GM12878 (cell line): ENCODE data around the gene TNNT3. TPM values are rescaled to one million over a fixed set of nuclear protein-coding genes. Genes with fewer than 3 reads are reported as not detected.

Source experiments
- ATAC-seq: fragments of 200-7000 bp; cut with Tn5 transposase; 3 replicates; pipeline ENCODE4 v1.9.1; 2020; ENCODE audit warnings: mild to moderate bottlenecking, moderate library complexity
- BruUV-seq: library from RNA; stranded (reverse); fragments of 400-500 nt; replicated peaks from 2 replicates; lab custom pipeline; 2021; lab: Mats Ljungman, UMichigan
- CTCF ChIA-PET: fragments of 300-600 bp; sonication (Branson Sonifier 250); formaldehyde crosslinking; extraction: SDS; loops from one replicate; lab custom pipeline; 2021; ENCODE audit warnings: inconsistent platforms; lab: Yijun Ruan, JAX
- POLR2A ChIA-PET: fragments of 350-600 bp; formaldehyde crosslinking; extraction: SDS; loops from one replicate; lab custom pipeline; 2021; ENCODE audit warnings: inconsistent platforms; lab: Charles Lee
- RAD21 ChIA-PET: fragments of 300-600 bp; sonication (Branson Sonifier 250); formaldehyde crosslinking; loops from one replicate; lab custom pipeline; 2023; ENCODE audit warnings: antibody characterized with exemption; ENCODE audit not compliant: unreplicated experiment; lab: Charles Lee
- SMC1A ChIA-PET: fragments of 300-600 bp; sonication (Branson Sonifier 250); formaldehyde crosslinking; loops from one replicate; lab custom pipeline; 2023; ENCODE audit not compliant: unreplicated experiment, uncharacterized antibody; lab: Charles Lee
- DNase-seq: peaks from one replicate; pipeline ENCODE4 v3.0.0-alpha.2; 2011; ENCODE audit warnings: low read depth, low spot score
- FAIRE-seq: peaks from 3 replicates; lab custom pipeline; 2011; peaks lifted over from hg19 to GRCh38; lab: Jason Lieb, UNC
- H2AFZ ChIP-seq: 2 replicates; pipeline ENCODE4 v1.6.0; 2011; ENCODE audit warnings: low read depth, low read length, control low read depth; ENCODE audit not compliant: control insufficient read depth
- H3K27ac ChIP-seq: 2 replicates; pipeline ENCODE4 v1.5.1; 2011; ENCODE audit warnings: control low read depth; ENCODE audit not compliant: control insufficient read depth, insufficient read depth
- H3K27me3 ChIP-seq, 2 experiments: replicated peaks in 1 of 2; 2 replicates each; pipeline versions ENCODE4 v1.6.0 to v1.6.1; 2011; ENCODE audit warnings: low read length in 1 of 2; ENCODE audit not compliant: control insufficient read depth in 2 of 2, insufficient read depth in 2 of 2
- H3K36me3 ChIP-seq, 2 experiments: 2 replicates each; pipeline ENCODE4 v1.5.1; 2011; ENCODE audit warnings: low read length in 1 of 2; ENCODE audit not compliant: control insufficient read depth in 2 of 2, insufficient read depth in 2 of 2
- H3K4me1 ChIP-seq: 2 replicates; pipeline ENCODE4 v1.6.1; 2011; ENCODE audit warnings: mild to moderate bottlenecking, low read length, moderate library complexity, mixed read lengths; ENCODE audit not compliant: control insufficient read depth, insufficient read depth
- H3K4me2 ChIP-seq: 2 replicates; pipeline ENCODE4 v1.6.0; 2011; ENCODE audit warnings: control low read depth; ENCODE audit not compliant: control insufficient read depth, insufficient read depth
- H3K4me3 ChIP-seq: fragments of 200-600 bp; sonication (generic); 2 replicates; pipeline ENCODE4 v1.5.1; 2016
- H3K79me2 ChIP-seq: 2 replicates; pipeline ENCODE4 v1.6.0; 2011; ENCODE audit warnings: low read length; ENCODE audit not compliant: control insufficient read depth, insufficient read depth
- H3K9ac ChIP-seq: 2 replicates; pipeline ENCODE4 v1.8.0; 2011; ENCODE audit warnings: low read length, control low read depth, mixed read lengths; ENCODE audit not compliant: control insufficient read depth, insufficient read depth
- H3K9me3 ChIP-seq: replicated peaks from 3 replicates; pipeline ENCODE4 v1.5.1; 2011; ENCODE audit warnings: mild to moderate bottlenecking, low read length; ENCODE audit not compliant: control insufficient read depth, insufficient read depth
- H4K20me1 ChIP-seq: 2 replicates; pipeline ENCODE4 v1.6.0; 2011; ENCODE audit not compliant: control insufficient read depth, insufficient read depth
- IKZF1 ChIP-seq: fragments of 450-650 bp; conservative IDR thresholded peaks from 2 replicates; pipeline ENCODE4 v1.6.1; 2017; ENCODE audit warnings: antibody characterized with exemption, mild to moderate bottlenecking
- SP1 ChIP-seq: IDR thresholded peaks from one replicate; pipeline ENCODE4 v1.6.1; 2011; ENCODE audit warnings: low read depth, low read length
- YY1 ChIP-seq: IDR thresholded peaks from 2 replicates; pipeline ENCODE4 v1.6.1; 2011; ENCODE audit warnings: low read depth, mild to moderate bottlenecking, low read length
- ZBTB4 ChIP-seq: fragments of 450-650 bp; formaldehyde crosslinking; IDR thresholded peaks from 2 replicates; pipeline ENCODE4 v1.4.0; 2022; ENCODE audit warnings: mild to moderate bottlenecking, moderate library complexity
- WGBS: methylation state at CpG from one replicate; pipeline ENCODE4 v1.1.6; 2016; ENCODE audit warnings: low lambda C conversion rate; ENCODE audit not compliant: insufficient replicate concordance, insufficient coverage; ENCODE audit errors: missing lambda C conversion rate; 5-methylcytosine and 5-hydroxymethylcytosine counted together
- in situ Hi-C: fragments of 300-500 bp; cut with MboI; formaldehyde crosslinking; loops from 9 replicates; pipeline ENCODE4 v1.14.3; 2018; ENCODE audit warnings: mixed read lengths
- intact Hi-C: fragments of 100-400 bp; cut with micrococcal nuclease; formaldehyde crosslinking; loops from one replicate; pipeline ENCODE4 v1.14.2; 2022; ENCODE audit not compliant: unreplicated experiment
- polyA plus RNA-seq, 11 experiments: library from polyadenylated mRNA; depleted of rRNA in 4 of 11; unstranded in 6 of 11; stranded (reverse) in 5 of 11; fragments of >200 nt; fragmentation: Nextera tagmentation in 4 of 11; fragmentation: Illumina TruSeq in 1 of 11; extraction: Ambion mirVana in 4 of 11; extraction: Trizol in 1 of 11; gene quantifications; 1 replicate in 1 of 11; 2 replicates in 10 of 11; pipeline versions ENCODE4 v1.2.1 to v1.2.3, GENCODE V29; 2011 to 2016; ENCODE audit warnings: inconsistent platforms in 2 of 11, missing spikeins in 2 of 11, low read depth in 1 of 11
- total RNA-seq, 4 experiments: library from RNA; depleted of rRNA in 3 of 4; stranded (reverse); fragments of >200 nt in 3 of 4; fragmentation: Illumina TruSeq in 1 of 4; extraction: Trizol in 1 of 4; gene quantifications; 2 replicates each; pipeline versions ENCODE4 v1.2.1 to v1.2.3, GENCODE V29; 2013 to 2021

TNNT3 gene
- total and polyA plus RNA-seq, 10 of the 15 experiments (the other 5 are each of a cell fraction or from before 2014, with no cell fraction given), result 0.40 to 0.50 TPM; not detected in 8

GRCh38 chr11:1891831-1892115 is 27.7 kb upstream of the TNNT3 start, which contains the start of gene PRR33 (continued):
- no peak for TF ChIP-seq ZBTB4 (CRISPR knock-in tag)
- TF ChIP-seq, all 136 proteins: peak for 0

- in situ Hi-C loops, result no loop called here
These were observed 27.4 kb upstream of the TNNT3 start for GRCh38 chr11:1892116-1892515.

More at GRCh38 chr11:1892116-1892515, 27.4 kb upstream of the TNNT3 start:
- POLR2A ChIA-PET, result no interaction called here
- 93% methylated on average over 7 of the region's 7 CpGs for WGBS
- Histone ChIP-seq H4K20me1 (no peaks in the 10 kb centered on the region), H3K27me3 (no peaks in the 10 kb centered on the region; a peak in 1 of 4 replicates), H2AFZ (no peak overlapping the region), H3K9ac (no peak overlapping the region), H3K27ac (no peak overlapping the region), H3K79me2 (no peaks in the 10 kb centered on the region), H3K4me1 (no peaks in the 10 kb centered on the region), H3K4me2 (no peak overlapping the region), H3K9me3 (no peaks in the 10 kb centered on the region), H3K4me3 (no peak overlapping the region), H3K36me3 (peaks cover 12 to 21% of the 10 kb centered on the region in 2 experiments; a peak in 3 of 4 replicates)
- TF ChIP-seq IKZF1 (no peak), SP1 (no peak), YY1 (0 out of 2 replicates have a peak, but pooled peaks have one; percentile 11)
- intact Hi-C loops, result no loop called here
- SMC1A ChIA-PET, result no interaction called here
- DNase-seq (no peak), FAIRE-seq (no peak), ATAC-seq (peak; percentile 8; the same call in 1 of the 3 replicates)
- RAD21 ChIA-PET, result no interaction called here
- BruUV-seq, result TSS peak; percentile 69
- CTCF ChIA-PET, result interaction anchor here (0.7 kb wide), 1 partner anchor 413 kb away, joined by 3 read pairs; no protein-coding TSS in a partner anchor
